Fibroblast of upper back skin (primary cell): Measurements from ENCODE around the gene MKNK2.
"Not testable (repeated sequence)": the region's sequence is repeated elsewhere in the genome, so short reads cannot be mapped to it uniquely, and the experiment has no call there.

ENCODE experiments used
- DNase-seq: peaks from one replicate; pipeline ENCODE4 v3.0.0-alpha.2; 2013

The MKNK2 gene

GRCh38 chr19:2050991-2051772, at the start of gene MKNK2:
TSS of gene MKNK2 (minus strand) at chr19:2051244. CDS start at chr19:2050851, 393 bp downstream.
- DNase-seq = peak; percentile 86

- no peak for DNase-seq
These were observed 49.6 kb upstream of the MKNK2 start for GRCh38 chr19:2100719-2101061.

- DNase-seq = no peak
These were observed 49.1 kb upstream of the MKNK2 start for GRCh38 chr19:2099937-2100718.

GRCh38 chr19:2099054-2099501, 48.0 kb upstream of the MKNK2 start:
- no peak for DNase-seq

GRCh38 chr19:2097886-2098327, 46.9 kb upstream of the MKNK2 start:
- DNase-seq = no peak

GRCh38 chr19:2097203-2097885, 46.3 kb upstream of the MKNK2 start:
- DNase-seq = no peak

GRCh38 chr19:2096480-2097202, 45.6 kb upstream of the MKNK2 start, which contains the start of gene IZUMO4:
TSS of gene IZUMO4 (plus strand) at chr19:2096915. CDS start at chr19:2096946, 31 bp downstream.
- peak; percentile 96 for DNase-seq

- peak; percentile 92 for DNase-seq
These were observed 45.0 kb upstream of the MKNK2 start, which contains the start of gene MOB3A for GRCh38 chr19:2096034-2096479. TSS of gene MOB3A (minus strand) at chr19:2096326. CDS start at chr19:2078560, 17,766 bp downstream.

- not testable (repeated sequence) for DNase-seq
These were observed 41.0 kb upstream of the MKNK2 start for GRCh38 chr19:2091926-2092525.

GRCh38 chr19:2089727-2090053, 38.6 kb upstream of the MKNK2 start:
- no peak for DNase-seq

- DNase-seq = no peak
These were observed 38.1 kb upstream of the MKNK2 start for GRCh38 chr19:2089001-2089711.

- no peak for DNase-seq
These were observed 36.6 kb upstream of the MKNK2 start for GRCh38 chr19:2087621-2088100.

GRCh38 chr19:2086695-2087620, 35.9 kb upstream of the MKNK2 start:
- DNase-seq = peak; percentile 16

- no peak for DNase-seq
These were observed 34.1 kb upstream of the MKNK2 start for GRCh38 chr19:2084993-2085720.

GRCh38 chr19:2083174-2083854, 32.3 kb upstream of the MKNK2 start:
- DNase-seq = no peak

GRCh38 chr19:2081873-2082810, 31.1 kb upstream of the MKNK2 start:
- no peak for DNase-seq

GRCh38 chr19:2080336-2080988, 29.4 kb upstream of the MKNK2 start:
- DNase-seq = no peak
